Measurements from ENCODE around the gene MAK. TPM values are rescaled to one million over a fixed set of nuclear protein-coding genes. Genes with fewer than 3 reads are reported as not detected.

Gene MAK
- total and polyA plus RNA-seq, 2 of the 13 experiments (the other 11 are each of a cell fraction or from before 2014, with no cell fraction given), result 0.04 TPM; not detected in 1

GRCh38 chr6:10747251-10747972, 90.9 kb downstream of the MAK start, which contains the start of gene TMEM14B (continued):
- TF ChIP-seq ZNF788 (CRISPR knock-in tag; IDR thresholded peaks at IDR 0.05; ENCODE audit: borderline replicate concordance), result peak; percentile 97
- TF ChIP-seq ZBTB44 (CRISPR knock-in tag; IDR thresholded peaks at IDR 0.05), result no peak; the same call in 1 of the 2 replicates
- TF ChIP-seq TFDP1 (CRISPR knock-in tag; IDR thresholded peaks at IDR 0.05; ENCODE audit: borderline replicate concordance), result peak; percentile 95
- TF ChIP-seq ZNF569 (CRISPR knock-in tag; IDR thresholded peaks at IDR 0.05; ENCODE audit: borderline replicate concordance), result no peak; the same call in 1 of the 2 replicates
- peak; percentile 79 for TF ChIP-seq ZBTB43 (CRISPR knock-in tag; conservative IDR thresholded peaks at IDR 0.05)
- TF ChIP-seq HMGA1 (CRISPR knock-in tag; conservative IDR thresholded peaks at IDR 0.05), result no peak
- no peak for TF ChIP-seq PLRG1 (conservative IDR thresholded peaks at IDR 0.05)
- peak; percentile 80; the same call in 1 of the 2 replicates for TF ChIP-seq MEIS2 (CRISPR knock-in tag; IDR thresholded peaks at IDR 0.05)
- no peak for TF ChIP-seq GLI4 (CRISPR knock-in tag; IDR thresholded peaks at IDR 0.05; ENCODE audit: borderline replicate concordance)
- TF ChIP-seq TP53 (CRISPR knock-in tag; conservative IDR thresholded peaks at IDR 0.05), result peak; percentile 83; the same call in 1 of the 2 replicates
- no peak for TF ChIP-seq GRHL1 (CRISPR knock-in tag; conservative IDR thresholded peaks at IDR 0.05)
- peak; percentile 95 for TF ChIP-seq SPEN (CRISPR knock-in tag; IDR thresholded peaks at IDR 0.05; ENCODE audit: low read depth)
- no peak for TF ChIP-seq AKNA (CRISPR knock-in tag; IDR thresholded peaks at IDR 0.05; ENCODE audit: borderline replicate concordance)
- TF ChIP-seq ZNF850 (CRISPR knock-in tag; conservative IDR thresholded peaks at IDR 0.05), result no peak
- TF ChIP-seq ZNF382 (CRISPR knock-in tag; IDR thresholded peaks at IDR 0.05; ENCODE audit: borderline replicate concordance), result no peak
- TF ChIP-seq MYC (CRISPR knock-in tag; IDR thresholded peaks at IDR 0.05; ENCODE audit: borderline replicate concordance), result peak; percentile 96
- peak; percentile 34; the same call in 1 of the 2 replicates for TF ChIP-seq SALL2 (CRISPR knock-in tag; IDR thresholded peaks at IDR 0.05)
